ENCODE measurements around the gene NOTUM. TPM values are rescaled to one million over a fixed set of nuclear protein-coding genes. Genes with fewer than 3 reads are reported as not detected.

Gene NOTUM
- total RNA-seq, 4 donors from 2014 or later: not detected

DNA sequence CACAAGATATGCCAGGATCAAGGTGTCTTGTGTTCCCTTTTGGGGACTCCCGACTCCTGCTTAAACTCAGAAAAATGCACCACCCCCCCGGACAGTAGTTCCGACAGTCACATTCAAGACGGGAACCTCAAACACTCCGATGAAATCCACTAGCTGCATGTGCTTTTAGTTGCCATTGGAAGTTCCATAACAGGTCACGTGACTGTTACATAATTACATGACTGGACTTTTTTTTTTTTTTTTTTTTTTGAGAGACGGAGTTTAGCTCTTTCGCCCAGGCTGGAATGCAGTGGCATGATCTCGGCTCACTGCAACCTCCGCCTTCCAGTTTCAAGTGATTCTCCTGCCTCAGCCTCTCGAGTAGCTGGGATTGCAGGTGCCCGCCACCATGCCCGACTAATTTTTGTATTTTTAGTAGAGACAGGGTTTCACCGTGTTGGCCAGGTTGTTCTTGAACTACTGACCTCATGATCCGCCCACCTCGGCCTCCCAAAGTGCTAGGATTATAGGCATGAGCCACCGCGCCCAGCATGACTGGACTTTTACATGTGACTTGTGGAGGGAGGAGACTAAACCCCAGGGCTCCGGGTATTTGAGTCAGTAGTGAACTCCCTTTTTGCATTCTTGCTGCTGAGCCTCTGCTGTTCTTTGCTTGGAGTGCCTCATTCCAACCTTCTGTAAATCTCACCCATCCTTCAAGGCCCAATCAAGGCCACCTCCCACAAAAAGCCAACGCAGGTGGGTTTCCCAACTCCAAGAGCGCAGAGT is 44.6 kb downstream of the NOTUM start:
- TF ChIP-seq, protein P1, sequence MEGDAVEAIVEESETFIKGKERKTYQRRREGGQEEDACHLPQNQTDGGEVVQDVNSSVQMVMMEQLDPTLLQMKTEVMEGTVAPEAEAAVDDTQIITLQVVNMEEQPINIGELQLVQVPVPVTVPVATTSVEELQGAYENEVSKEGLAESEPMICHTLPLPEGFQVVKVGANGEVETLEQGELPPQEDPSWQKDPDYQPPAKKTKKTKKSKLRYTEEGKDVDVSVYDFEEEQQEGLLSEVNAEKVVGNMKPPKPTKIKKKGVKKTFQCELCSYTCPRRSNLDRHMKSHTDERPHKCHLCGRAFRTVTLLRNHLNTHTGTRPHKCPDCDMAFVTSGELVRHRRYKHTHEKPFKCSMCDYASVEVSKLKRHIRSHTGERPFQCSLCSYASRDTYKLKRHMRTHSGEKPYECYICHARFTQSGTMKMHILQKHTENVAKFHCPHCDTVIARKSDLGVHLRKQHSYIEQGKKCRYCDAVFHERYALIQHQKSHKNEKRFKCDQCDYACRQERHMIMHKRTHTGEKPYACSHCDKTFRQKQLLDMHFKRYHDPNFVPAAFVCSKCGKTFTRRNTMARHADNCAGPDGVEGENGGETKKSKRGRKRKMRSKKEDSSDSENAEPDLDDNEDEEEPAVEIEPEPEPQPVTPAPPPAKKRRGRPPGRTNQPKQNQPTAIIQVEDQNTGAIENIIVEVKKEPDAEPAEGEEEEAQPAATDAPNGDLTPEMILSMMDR (IDR thresholded peaks at IDR 0.05; ENCODE audit: low read depth): no peak

DNA sequence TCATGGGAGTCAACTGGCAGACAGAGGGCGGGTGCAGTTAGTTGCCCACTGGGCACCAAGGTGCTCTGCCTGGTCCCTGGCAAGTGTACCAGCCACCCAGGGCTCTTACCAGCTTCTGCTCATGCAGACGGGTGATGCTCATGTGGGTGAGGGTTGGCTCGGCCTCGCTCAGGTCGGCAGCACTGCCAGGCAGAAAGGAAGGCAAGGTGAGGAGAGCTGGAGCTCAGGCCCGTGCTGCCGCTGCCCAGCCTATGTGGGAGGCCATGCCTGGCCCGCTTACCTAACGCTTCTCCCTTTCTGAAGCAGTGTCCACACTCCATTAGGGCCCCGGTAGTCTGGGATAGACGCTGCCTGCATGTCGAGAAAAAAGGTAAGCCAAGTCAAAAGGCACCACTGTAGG is 45.7 kb downstream of the NOTUM start:
- TF ChIP-seq, protein P1 (IDR thresholded peaks at IDR 0.05; ENCODE audit: low read depth): no peak

DNA sequence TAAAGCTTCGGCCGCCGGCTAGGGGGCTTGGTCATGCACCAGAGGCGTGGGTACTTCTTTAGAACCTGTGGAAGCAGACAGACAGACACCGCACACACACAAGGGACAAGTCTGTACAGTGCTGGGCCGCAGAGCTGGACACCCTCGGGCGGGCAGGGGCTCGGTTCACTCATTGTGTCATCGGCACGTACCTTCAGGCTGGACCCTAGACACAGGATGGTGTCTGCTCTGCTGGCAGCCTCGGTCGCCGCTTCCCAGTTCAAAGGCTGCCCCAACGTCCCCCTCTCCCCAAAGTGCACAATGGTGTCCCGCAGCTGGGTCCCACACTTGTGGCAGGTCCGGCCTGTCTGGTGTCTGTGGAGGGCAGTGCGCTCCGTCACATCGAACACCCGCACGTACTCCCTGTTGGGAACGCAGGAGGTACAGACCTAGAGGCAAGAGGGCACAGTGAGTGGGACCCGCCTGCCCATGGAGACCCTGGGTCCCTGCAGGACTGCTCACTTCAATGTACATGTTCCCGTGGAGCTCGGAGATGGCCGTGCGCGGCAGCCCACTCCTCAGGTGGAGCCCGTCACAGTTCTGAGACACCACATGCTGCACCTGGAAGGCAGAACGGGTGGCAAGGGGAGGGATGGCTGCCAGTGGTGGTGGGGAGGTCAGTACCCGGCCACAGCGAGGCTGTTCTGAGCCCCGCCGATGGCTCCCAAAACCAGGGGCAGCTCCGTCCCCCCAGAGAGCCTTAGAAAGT is 46.7 kb downstream of the NOTUM start:
- TF ChIP-seq, protein P1 (IDR thresholded peaks at IDR 0.05; ENCODE audit: low read depth): no peak

DNA sequence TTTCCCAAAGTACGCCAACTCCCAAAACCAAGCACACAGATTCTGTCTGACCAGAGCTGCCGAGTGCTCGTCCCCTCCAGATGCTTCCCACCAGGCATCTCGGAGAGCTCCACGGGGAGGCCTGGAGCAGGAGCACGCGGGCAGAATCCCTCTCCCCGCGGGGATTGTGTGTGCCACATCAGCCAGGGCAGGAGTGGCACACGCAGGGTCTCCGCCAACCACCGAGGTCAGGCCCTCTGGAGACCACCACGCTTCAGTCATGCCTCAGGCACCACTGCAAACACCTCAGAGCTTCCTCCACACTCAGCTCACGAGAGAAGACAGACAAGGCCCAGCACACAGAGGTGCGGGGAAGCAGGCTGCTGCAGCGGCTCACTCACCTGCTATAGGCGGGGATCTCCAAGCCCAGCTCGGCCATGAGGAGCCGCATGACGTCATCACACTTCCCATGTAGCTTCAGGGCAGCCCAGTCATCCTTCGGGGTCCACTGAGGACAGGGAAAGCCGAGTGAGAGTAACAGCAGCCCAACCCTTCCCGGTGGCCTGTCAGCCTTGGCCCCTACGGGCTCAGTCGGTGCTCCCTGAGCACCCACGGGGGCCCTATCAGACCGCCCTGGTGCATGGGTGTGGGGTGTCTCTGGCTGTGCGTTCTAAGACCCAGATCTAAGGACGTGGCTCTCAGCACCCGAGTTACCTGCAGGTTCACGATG is 47.4 kb downstream of the NOTUM start:
- TF ChIP-seq, protein P1 (IDR thresholded peaks at IDR 0.05; ENCODE audit: low read depth): no peak

DNA sequence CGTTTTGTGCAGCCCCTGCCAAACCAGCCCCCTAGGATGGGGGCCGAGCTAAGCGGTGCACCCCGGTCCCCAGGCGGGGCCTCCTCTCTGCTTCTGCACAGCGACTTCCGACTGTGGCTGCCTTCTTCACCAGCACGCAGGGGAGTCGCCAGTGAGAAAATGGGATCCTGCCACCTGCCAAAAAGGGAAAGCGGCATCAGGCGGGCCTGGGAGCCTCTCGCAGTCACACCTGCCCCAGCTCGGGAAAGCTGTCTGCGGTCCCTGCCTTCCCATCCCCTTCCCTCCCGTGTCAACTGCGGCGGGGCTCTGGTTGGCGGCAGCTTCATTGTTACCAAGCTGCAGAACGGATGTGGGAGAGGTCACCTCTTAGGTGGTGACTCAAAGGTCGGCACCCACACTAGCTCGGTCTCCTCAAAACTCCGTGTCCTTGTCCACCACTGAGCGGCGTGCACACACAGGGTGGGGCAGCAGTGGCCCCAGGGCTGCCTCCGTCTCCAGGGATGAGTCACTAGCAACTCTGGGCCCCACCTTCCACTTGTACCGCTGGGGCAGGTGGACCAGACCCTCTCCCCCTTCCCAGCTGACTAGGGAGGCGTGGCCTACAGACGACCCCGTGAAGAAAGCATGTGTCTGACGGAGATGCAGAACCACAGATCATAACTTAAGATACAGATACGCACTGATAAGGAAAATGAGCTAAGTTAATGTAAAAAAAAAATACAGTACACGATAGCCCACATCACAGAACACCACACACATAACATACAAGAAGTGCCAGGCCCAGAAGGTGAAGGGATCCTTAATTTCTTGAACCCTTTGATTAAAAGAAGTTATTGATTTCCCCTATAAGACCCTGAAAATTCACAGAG is 48.3 kb downstream of the NOTUM start:
- TF ChIP-seq, protein P1 (IDR thresholded peaks at IDR 0.05; ENCODE audit: low read depth): no peak

DNA sequence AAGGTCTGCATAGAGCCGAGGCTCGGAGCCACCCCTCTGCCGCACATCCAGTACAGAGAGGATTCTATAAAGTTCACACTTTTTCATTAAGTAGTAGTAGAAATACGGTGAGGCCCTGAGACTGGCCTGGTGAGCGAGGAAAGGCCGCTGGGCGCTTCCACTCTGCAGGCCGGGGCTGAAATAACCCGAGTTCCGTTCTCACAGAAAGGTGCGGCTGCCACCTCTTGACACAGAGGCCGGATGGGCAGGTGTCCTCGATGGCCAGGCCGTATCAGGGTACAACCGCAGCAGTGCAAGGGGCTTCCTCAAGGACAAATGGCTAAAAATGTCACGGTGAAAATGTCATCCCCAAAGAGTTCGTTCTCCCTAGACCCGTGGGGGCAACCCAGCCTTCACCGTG is 49.0 kb downstream of the NOTUM start:
- TF ChIP-seq, protein P1 (IDR thresholded peaks at IDR 0.05; ENCODE audit: low read depth): no peak
